Ovary (tissue), 3 donors: ENCODE measurements around the gene ESYT2.

Experiments used
- CTCF ChIP-seq, 3 donors: fragments of 450-650 bp in 2 of 3; fragments of 200-600 bp in 1 of 3; IDR thresholded peaks; one replicate each; pipeline versions ENCODE4 v1.5.1 to v1.8.0; 2016 to 2022; ENCODE audit warnings: antibody characterized with exemption in 3 of 3, mild to moderate bottlenecking in 1 of 3
- EP300 ChIP-seq: sonication (generic); formaldehyde crosslinking; IDR thresholded peaks from one replicate; pipeline ENCODE4 v1.6.1; 2017; ENCODE audit warnings: antibody characterized with exemption
- POLR2A ChIP-seq: fragments of 450-650 bp; IDR thresholded peaks from one replicate; pipeline ENCODE4 v1.6.1; 2017; ENCODE audit warnings: antibody characterized with exemption, mild to moderate bottlenecking, moderate library complexity
- donor health status: DM: no; HTN: no; CAD: no.

- TF ChIP-seq CTCF (IDR thresholded peaks at IDR 0.05) (no peak), EP300 (no peak), POLR2A (no peak)
These were observed 90.5 kb downstream of the ESYT2 start for GRCh38 chr7:158738841-158739240.
